GM18498 (cell line): ENCODE measurements around the gene CEP112.
"Not testable (repeated sequence)": the region's sequence is repeated elsewhere in the genome, so short reads cannot be mapped to it uniquely, and the experiment has no call there.

Experiments
- ATAC-seq: cut with Tn5 transposase; IDR thresholded peaks from one replicate; pipeline ENCODE4 v1.9.1; 2021; ENCODE audit warnings: mild to moderate bottlenecking, moderate library complexity; ENCODE audit not compliant: unreplicated experiment

The CEP112 gene

DNA sequence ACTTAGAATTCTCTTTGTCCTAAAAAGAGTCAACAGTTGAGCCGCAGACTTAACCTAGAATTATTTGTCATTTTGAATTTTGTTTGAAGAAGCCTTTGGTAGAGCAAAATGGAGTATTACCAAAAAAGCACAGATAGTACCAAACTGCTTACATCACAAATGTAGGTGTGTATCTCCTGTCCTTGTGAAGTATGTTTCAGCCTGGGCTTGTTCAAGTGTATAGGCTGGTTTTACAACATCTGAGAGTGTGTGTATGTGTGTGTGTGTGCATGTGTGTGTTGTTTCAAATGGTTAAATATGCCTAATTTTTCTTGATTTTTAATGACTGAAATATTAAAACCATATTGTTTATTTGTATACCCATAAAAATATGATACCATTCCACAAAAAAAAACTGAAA lies 441.8 kb downstream of the CEP112 start:
- ATAC-seq = no peak

DNA sequence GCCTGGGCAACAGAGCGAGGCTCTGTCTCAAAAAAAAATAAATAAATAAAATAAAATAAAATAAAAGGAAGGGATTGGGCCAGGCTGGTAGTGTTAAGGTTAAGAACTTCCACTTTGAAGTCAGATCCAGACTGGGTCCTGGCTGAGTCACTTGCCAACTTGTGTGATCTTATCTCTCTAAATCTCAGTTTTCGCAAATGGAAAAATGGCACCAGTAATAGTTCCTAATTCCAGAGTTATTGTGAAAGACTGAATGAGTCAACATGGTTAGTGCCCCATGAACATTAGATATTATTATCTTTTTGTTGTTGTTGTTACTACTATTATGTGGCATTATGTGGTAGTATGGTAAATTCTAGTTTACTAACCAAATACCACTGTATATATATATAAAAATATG lies 442.5 kb downstream of the CEP112 start:
- no peak for ATAC-seq

DNA sequence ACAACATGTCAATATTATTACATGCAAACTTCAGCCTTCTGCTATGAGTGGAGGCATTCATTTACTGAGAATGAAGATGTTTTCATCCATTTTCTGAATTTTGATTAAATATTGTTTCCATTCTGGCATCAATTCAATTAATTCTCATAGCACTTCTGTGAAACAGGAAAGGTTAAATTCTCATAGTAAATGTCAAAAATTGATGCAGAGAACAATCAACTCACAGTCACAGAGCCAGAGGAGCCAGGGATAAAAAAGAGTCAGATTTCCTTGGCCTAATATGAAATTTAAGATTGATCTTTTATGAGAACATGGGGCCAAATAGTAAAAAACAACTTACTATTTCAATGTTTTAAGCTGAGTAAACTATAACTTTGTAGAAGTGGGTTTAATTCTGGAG lies 446.7 kb downstream of the CEP112 start:
- no peak for ATAC-seq

DNA sequence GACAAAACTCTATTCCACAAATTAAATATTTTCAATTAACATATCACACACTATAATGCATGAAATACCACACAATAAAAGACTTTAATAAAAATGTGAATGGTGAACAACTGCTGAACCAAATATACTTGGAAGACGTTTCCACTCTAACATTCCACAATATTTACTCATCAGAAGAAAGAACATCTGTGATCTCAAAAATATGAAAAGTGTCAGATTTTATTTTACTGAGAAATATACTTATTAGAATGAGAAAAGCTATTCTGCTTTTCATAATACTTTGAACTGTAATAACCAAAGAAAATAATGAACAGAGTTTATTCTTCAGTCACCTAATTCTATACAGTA lies 448.7 kb downstream of the CEP112 start:
- no peak for ATAC-seq

DNA sequence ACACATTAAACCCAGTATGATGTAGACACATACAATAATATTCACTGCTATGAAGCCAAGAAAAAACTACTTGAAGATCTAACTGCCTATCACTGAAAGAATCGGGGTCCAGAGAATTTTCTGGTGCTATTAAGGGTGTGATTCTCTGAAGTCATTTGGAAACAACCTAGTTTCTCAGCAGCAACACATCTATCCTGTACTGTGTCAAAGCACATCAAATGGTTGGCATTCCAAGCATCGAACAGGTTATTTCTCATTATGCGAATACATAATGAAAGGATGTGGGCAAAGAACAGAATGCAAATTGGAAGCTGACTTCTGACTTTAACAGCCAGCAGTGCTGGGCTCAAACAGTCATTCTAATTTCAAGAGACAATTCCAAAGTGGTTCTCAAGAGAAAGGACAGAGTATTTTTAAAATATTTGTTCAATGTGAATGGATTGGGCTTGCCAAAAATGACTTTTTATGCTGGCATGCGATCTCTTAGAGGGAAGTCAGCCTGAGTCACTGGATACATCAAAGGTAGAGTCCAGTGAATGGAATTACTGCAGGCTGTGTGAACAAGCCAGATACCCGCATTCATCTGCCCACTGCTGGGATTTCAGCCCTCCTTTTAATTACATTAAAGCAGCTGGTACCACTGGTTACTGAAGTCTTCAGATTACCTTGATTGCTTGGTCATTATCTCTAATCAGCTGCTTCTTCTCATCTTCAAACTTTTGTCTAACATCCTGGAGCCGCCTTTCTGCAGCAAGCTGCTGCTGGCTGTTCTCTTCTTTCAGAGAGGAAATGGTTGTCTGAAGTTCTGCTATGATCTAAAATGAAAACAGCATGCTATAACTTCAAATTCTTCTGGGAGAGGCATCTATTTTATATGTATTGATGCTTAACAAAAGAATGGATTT lies 449.3 kb downstream of the CEP112 start:
- ATAC-seq = no peak

DNA sequence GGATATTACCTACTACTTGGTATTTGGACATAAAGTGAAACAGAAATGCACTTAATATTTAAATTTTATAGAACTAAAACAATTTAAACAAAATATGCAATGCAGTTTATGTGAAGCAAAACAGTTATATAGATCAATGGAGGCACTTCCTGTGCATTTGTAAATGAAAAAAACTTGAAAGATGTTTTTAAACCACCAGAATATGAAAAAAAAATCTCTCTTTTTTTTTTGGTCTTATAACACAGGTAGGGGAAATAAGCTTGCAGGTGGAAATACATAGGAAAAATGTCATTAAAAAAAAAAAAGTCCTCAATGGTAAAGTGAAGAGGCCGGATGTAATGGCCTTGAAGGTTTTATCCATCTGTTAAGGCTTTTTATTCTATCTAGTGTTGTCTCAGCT lies 450.2 kb downstream of the CEP112 start:
- ATAC-seq = no peak

DNA sequence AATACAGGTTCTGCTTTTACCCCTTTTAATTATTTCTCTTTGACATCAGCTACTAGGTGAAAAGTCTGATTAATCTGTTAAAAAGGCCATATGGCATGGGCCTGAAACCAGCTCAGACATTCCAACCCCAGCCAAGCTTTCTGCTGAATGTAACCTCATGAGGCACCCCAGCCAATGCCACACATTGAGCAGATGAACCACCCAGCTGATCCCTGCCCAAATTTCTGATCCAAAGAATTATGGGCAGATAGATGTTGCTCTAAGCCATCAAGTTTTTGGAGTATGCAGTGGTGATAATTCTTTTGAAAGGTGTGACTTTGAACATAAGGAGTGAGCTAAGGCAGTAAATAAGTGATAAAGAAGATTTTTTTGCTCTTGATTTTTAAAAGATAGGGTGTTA lies 452.9 kb downstream of the CEP112 start:
- ATAC-seq = no peak

DNA sequence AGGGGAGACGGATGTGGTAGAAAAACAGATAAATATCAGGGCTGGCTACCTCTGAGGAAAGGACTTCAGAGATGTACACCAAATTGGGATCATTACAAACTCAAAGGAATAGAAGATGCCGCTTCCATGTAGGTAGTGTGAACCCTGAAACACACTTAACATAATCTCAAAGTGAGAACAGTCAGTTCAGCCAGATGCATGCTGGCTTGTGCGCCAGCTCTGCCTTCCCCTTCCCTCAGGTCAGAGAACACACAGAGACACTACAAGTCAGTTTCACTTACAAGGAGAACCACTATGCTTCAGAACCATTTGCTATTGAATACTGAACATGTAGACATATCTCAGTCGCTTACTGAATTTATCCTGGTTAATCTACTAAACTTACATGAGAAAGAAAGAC lies 454.5 kb downstream of the CEP112 start:
- ATAC-seq = no peak

DNA sequence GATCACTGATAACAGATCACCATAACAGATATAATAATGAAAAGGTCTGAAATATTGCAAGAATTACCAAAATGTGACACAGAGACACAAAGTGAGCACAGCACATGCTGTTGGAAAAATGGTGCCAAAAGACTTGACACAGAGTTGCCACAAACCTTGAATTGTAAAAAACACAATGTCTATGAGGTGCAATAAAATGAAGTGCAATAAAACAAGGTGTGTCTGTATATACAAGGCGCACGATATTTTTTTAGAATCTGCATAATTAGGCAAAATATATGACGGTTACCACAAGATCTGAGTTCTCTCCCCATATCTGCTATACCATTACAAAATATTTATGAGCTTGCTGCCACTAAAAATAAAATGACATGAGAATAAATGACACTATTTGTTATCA lies 458.6 kb downstream of the CEP112 start:
- ATAC-seq = no peak

DNA sequence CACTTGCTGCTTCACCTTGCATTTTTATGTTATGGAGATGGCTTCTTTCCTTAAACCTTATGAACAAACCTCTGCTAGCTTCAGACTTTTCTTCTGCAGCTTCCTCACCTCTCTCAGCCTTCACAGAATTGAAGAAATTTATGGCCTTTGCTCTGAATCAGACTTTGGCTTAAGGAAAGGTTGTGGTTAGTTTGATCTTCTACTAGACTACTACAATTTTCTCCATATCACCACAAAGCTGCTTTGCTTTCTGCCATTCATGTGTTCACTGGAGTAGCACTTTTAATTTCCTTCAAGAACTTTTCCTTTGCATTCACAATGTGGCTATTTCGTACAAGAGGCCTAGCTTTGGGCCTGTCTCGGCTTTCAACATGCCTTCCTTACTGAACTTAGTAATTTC lies 459.3 kb downstream of the CEP112 start:
- not testable (repeated sequence) for ATAC-seq

DNA sequence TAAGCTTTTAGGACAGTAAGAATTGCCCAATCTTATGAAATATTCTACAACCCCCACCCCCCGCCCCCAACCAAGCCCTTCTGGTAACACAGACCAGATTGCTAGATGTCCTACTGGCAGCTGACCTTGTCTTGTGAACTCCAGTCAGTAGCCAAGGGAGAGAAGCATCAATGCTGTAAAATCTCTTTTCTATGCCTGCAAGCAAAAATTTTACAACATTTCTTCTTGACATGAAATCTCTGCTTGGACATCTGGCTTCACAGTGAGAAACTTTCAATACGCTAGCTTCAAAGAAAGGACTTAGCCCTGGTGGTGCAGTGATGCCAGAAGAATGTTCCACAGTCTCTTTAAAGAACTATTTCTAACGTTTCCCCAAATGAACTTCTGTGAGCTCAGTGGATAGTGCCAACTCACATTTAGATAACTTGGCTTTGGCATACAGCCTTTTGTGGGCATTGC lies 461.2 kb downstream of the CEP112 start:
- ATAC-seq = no peak

DNA sequence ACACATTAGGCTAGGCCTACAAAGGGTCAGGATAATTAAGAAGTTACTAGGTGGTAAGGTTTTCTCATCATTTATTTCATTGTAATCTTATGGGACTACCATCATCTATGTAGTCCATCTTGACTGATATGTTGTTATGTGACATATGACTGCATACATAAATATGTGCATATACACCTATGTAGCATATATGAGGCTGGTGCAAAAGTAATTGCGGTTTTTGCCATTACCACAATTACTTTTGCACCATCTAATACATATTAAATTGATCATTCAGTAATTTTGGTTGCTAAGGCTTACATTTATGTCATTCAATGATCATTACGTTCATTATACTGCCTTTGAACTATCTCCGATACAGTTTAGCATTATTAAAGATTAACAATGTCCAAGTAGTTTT lies 462.7 kb downstream of the CEP112 start:
- ATAC-seq = no peak

DNA sequence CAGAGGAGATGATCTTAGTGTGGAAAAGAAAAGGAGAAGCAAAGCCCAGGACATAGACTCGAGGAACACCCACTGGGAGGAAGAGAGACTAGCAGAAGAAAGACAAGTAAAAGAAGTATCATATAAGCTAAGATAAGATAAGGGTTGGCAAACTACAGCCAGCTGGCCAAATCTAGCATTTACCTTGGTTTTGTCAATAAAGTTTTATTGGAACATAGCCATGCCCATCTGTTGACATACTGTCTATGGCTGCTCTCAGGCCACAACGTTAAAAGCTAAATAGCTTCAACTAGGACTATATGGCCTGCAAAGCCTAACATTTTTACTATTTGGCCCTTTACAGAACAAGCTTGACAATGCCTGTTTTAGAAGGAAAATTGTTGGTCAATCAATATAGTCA lies 464.1 kb downstream of the CEP112 start:
- no peak for ATAC-seq

DNA sequence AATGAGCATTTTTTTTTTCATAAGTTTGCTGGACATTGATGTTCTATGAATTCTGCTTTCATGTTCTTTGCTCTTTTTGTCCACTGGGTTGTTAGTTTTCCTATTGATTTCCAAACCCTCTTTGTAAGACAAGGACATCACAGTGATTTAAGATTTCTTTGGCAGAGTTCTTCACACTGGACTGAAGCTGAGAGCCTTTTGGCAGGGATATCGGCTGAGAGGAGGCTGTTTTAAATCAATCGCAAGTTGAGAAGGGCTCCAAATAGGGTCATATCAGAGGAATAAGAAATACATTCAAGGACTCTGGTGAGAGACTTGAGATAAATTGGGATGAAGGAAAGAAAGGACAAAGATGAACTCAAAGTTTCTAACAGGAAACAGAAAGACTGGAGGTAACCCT lies 464.7 kb downstream of the CEP112 start:
- ATAC-seq = no peak

DNA sequence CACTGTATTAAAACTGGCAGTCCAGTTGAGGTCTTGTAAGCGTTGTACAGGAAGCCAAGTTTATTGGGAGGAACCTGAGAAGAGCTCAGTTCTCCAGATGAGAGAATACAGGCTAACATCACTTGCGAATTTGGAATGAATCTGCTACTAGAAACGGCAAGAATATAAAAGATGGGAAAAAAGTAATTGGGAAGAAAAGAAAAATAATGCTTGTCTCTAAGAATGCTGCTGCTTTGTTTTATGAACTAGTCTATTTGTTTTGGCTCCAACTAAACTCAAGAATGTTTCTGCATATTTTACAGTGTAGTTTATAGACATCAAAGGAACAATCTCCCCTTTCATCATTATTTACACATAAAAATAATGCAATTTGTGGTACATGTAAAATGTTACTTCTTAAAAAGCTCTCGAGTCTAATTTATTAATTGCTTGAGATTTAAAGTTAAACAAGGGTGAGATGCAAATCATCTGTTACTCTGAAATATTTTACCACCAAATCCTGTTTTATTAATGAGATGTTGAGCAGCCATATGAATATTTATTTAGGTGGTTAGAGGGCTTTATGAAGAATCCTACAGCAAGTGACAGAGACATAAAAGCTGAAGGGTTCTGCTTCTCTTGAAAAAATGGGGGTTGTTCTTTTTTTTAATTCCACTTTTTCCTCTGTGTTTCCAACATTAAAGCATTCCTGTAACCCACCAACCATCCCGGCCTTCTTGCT lies 468.3 kb downstream of the CEP112 start:
- no peak for ATAC-seq

DNA sequence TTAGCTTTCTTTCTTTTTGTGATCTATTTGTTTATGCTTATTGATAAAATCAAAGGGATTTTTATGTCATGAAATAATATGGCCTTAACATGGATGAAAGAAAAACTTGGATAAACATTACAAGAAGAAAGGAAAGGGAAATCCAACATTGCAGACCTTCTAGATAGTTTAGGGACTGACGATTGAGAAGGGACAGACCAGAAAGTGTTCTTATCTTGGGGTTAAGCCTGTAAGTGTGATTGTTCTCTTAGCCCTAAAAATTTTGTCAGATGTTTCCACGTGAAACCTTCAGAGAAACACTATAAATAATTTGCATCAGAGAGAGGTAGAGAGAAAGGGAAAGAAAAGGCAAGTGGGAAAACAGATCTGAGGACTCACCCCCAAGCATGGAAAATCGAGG lies 473.3 kb downstream of the CEP112 start:
- ATAC-seq = no peak

DNA sequence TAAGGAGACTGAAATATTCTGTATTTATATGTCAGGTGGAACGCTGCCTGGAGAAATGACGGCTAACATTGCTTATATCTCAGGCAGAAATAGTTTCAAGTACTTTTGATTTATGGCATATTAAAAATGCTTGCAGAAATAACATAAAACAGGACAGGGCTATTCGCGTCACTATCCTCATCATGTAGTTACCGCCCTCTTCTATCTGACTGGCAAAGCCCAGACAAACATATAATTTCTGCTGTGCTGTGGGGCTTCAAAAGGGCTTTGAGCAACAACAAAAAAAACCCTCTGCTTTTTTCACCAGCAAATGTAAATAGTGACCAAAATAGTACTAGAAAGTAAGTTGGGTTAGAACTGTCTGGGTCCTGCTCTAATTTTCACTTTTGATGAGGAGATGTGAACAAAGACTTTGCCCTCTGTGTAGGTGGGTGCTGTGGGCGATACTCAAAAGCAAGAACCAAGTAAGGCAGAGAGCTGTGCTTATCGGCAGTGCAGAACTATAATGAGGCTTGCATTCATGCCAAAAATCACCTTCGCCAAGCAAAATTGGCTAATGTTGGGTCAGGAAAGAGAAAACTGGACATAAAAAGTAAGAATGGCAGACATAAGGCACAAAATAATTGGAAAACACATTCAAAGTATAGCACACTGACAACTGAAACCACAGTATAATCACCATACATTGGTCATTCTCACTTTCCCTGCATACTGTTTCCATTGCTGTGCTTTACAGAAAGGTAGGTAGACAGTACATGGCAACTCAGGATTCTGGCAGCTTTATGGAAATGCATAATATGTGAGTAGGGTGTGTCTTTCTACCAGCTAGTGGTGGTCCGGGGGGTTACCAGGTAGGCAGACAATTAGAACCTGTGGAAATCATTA lies 479.3 kb downstream of the CEP112 start:
- ATAC-seq = peak; percentile 62

DNA sequence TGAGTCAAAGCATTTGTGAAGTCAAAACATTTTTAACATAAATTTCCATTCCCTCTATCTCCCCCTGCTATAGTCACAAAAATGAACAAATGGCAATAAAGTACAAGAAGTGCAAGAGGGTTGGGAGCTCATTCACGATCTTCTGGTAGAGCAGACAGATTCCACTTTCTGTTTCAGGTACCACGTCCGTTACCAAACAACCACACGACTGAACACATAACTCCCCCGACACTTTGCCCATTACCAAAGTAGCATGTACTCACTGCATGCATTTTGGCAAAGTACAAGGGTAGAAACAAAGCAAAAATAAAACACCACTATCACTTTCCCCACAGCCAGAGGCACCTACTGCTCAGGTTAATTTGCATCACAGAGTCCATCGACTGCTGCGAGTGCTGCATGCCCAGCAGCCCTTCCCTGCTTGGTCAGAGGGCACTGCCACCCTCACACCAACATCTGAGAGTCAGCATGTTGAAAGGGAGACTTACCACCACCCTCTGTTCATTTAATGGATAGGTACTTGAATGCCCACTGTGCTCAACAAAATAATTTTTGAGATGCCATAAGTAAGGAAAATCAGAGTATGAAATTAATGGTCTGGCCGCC lies 480.2 kb downstream of the CEP112 start:
- no peak for ATAC-seq

DNA sequence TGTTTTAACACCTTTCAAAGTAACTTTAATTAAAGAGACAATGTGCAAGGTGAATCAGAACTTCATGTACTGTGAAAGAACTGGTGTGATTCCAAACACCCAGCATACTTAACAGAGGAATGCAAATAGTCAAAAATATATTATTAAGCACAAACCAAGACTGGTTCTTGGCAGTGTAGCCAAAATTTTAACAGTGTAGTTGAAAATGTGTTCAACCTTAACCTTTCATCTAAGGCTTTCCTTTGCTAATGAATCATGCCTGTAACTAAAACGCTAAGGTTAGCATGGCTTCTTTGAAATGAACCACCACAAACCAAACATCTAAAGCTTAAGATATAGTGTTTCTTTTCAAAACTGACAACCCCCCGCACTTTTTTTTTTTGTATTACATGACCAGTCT lies 484.2 kb downstream of the CEP112 start:
- no peak for ATAC-seq

DNA sequence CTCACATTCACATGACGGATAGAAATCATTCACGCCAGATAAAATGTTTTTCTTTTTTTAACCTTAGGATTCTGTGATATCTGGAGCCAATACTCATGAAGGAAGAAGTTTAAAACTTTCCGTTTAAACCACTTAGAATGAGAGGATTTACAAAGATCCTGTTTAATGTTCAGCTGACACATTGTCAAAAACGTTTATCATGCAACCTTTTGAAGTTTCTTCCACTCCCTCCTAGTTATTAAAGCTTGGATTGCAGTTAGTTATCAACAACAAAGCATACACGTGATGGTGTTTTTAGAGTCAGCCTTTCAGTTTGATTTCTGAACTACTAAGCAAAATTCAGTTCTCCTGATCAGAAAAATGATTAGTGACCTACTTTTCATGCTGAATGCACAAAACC lies 487.2 kb downstream of the CEP112 start:
- no peak for ATAC-seq

DNA sequence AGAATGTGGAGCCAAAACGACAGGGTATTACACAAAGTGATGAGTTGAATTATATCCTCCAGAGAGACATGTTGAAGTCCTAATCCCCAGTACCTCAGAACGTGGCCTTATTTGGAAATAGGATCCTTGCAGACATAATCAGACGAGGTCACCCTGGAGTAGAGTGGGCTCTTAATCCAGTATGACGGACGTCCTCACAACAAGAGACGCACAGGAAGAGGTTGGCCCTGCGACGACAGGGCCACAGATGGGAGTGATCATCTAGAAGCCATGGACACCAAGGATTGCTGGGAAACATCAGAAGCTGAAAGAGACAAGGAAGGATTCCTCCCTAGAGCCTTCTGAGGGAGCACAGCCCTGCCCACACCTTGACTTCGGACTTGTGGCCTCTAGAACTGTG lies 488.0 kb downstream of the CEP112 start:
- no peak for ATAC-seq
